Lower leg skin (tissue), 3 donors: ENCODE measurements around the gene PRCD.

Experiments
- POLR2A ChIP-seq, 2 donors: fragments of 450-650 bp; IDR thresholded peaks; one replicate each; pipeline ENCODE4 v1.6.1; 2016 to 2017; ENCODE audit warnings: antibody characterized with exemption in 2 of 2, mild to moderate bottlenecking in 1 of 2, moderate library complexity in 1 of 2
- TF ChIP-seq, protein P1 (sequence below), 3 donors: fragments of 450-650 bp; IDR thresholded peaks; one replicate each; pipeline ENCODE4 v1.5.1; 2016; ENCODE audit warnings: antibody characterized with exemption in 3 of 3, mild to moderate bottlenecking in 3 of 3, moderate library complexity in 2 of 3

DNA sequence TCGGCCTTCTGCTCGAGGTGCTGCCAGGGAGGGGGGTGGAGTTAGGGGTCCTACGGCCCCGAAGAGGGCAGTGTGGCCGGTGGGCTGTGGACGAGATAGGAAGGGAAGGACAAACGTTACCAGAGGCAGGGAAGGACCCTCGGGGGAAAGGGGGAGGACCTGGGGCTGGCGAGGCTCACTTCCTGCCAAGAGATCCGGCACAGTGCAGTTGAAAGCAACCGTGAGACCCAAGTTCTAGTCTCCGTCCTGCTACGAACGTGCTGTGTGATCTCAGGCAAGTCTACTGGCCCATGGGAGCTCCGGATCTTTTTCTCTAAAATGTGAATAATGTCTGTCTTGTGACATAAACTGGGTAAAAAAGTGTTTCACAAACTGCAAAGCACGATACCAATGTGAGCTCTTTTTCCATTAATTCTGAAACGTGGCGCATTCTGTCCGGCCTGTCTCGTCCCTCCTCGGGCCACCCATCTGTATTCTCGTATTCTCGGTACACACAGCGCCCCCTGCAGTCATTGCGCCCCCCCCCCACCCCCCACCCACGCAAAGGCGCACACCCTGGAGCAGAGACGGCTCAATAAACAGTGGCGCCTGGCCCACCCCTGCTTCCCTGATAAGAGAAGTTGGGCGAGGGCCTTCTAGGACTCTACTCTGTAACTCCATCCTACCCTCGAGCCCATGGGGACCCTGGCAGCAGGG is 11.2 kb upstream of the PRCD start:
- TF ChIP-seq POLR2A (IDR thresholded peaks at IDR 0.05), result no peak
- TF ChIP-seq, protein P1, sequence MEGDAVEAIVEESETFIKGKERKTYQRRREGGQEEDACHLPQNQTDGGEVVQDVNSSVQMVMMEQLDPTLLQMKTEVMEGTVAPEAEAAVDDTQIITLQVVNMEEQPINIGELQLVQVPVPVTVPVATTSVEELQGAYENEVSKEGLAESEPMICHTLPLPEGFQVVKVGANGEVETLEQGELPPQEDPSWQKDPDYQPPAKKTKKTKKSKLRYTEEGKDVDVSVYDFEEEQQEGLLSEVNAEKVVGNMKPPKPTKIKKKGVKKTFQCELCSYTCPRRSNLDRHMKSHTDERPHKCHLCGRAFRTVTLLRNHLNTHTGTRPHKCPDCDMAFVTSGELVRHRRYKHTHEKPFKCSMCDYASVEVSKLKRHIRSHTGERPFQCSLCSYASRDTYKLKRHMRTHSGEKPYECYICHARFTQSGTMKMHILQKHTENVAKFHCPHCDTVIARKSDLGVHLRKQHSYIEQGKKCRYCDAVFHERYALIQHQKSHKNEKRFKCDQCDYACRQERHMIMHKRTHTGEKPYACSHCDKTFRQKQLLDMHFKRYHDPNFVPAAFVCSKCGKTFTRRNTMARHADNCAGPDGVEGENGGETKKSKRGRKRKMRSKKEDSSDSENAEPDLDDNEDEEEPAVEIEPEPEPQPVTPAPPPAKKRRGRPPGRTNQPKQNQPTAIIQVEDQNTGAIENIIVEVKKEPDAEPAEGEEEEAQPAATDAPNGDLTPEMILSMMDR (IDR thresholded peaks at IDR 0.05), result no peak
